NCI-H446 (cell line): ENCODE results near the gene THSD7B.
"Not testable (repeated sequence)": the region's sequence is repeated elsewhere in the genome, so short reads cannot be mapped to it uniquely, and the experiment has no call there.

Experiments used
- DNase-seq, 2 experiments: peaks; one replicate each; lab custom pipeline; 2025; lab: John Stamatoyannopoulos, UW

THSD7B gene

GRCh38 chr2:137255990-137256389 lies 490.6 kb downstream of the THSD7B start:
- no peak for DNase-seq

GRCh38 chr2:137261881-137262585 lies 496.7 kb downstream of the THSD7B start:
- no peak for DNase-seq

GRCh38 chr2:137262594-137262993 lies 497.2 kb downstream of the THSD7B start:
- no peak for DNase-seq

GRCh38 chr2:137287913-137288639 lies 522.7 kb downstream of the THSD7B start:
- no peak for DNase-seq

- no peak for DNase-seq
Observed at GRCh38 chr2:137291836-137292570, 526.7 kb downstream of the THSD7B start.

- DNase-seq, result no peak
Observed at GRCh38 chr2:137298377-137298776, 533.0 kb downstream of the THSD7B start.

- no peak for DNase-seq
Observed at GRCh38 chr2:137300987-137301386, 535.6 kb downstream of the THSD7B start.

- DNase-seq, result peak in 1 of 2 experiments; percentile 73
Observed at GRCh38 chr2:137302957-137303356, 537.6 kb downstream of the THSD7B start.

- no peak for DNase-seq
Observed at GRCh38 chr2:137316075-137316474, 550.7 kb downstream of the THSD7B start.

- DNase-seq, result peak in 1 of 2 experiments; percentile 55
Observed at GRCh38 chr2:137321566-137321965, 556.2 kb downstream of the THSD7B start.

- not testable (repeated sequence) for DNase-seq
Observed at GRCh38 chr2:137331562-137331961, 566.2 kb downstream of the THSD7B start.

- no peak for DNase-seq
Observed at GRCh38 chr2:137333386-137334165, 568.2 kb downstream of the THSD7B start.

- no peak for DNase-seq
Observed at GRCh38 chr2:137336067-137336466, 570.7 kb downstream of the THSD7B start.

- peak; percentile 53 to 67 for DNase-seq
Observed at GRCh38 chr2:137339051-137339450, 573.7 kb downstream of the THSD7B start.

- no peak for DNase-seq
Observed at GRCh38 chr2:137345994-137346393, 580.6 kb downstream of the THSD7B start.

GRCh38 chr2:137348301-137348700 lies 583.0 kb downstream of the THSD7B start:
- DNase-seq, result peak; percentile 62 to 79

GRCh38 chr2:137357634-137358033 lies 592.3 kb downstream of the THSD7B start:
- no peak for DNase-seq

GRCh38 chr2:137367361-137367760 lies 602.0 kb downstream of the THSD7B start:
- DNase-seq, result no peak

GRCh38 chr2:137369106-137369505 lies 603.8 kb downstream of the THSD7B start:
- DNase-seq, result peak; percentile 72 to 91

- no peak for DNase-seq
Observed at GRCh38 chr2:137379186-137379585, 613.8 kb downstream of the THSD7B start.

- no peak for DNase-seq
Observed at GRCh38 chr2:137380610-137381009, 615.3 kb downstream of the THSD7B start.

- no peak for DNase-seq
Observed at GRCh38 chr2:137381731-137382130, 616.4 kb downstream of the THSD7B start.
